HS-5 (cell line): ENCODE results near the gene FBN1.

Source experiments
- DNase-seq: peaks from one replicate; pipeline ENCODE4 v3.0.0-alpha.2; 2012; ENCODE audit warnings: low read depth

FBN1 gene

GRCh38 chr15:48396020-48396419, 249.5 kb downstream of the FBN1 start:
- DNase-seq, result no peak

- peak; percentile 67 for DNase-seq
Observed at GRCh38 chr15:48395521-48396011, 249.9 kb downstream of the FBN1 start.

GRCh38 chr15:48394970-48395369, 250.5 kb downstream of the FBN1 start:
- DNase-seq, result no peak

GRCh38 chr15:48393645-48394506, 251.6 kb downstream of the FBN1 start:
- no peak for DNase-seq

- DNase-seq, result no peak
Observed at GRCh38 chr15:48392356-48392755, 253.2 kb downstream of the FBN1 start.

- DNase-seq, result no peak
Observed at GRCh38 chr15:48391950-48392349, 253.6 kb downstream of the FBN1 start.

- DNase-seq, result no peak
Observed at GRCh38 chr15:48389691-48390143, 255.8 kb downstream of the FBN1 start.

- DNase-seq, result no peak
Observed at GRCh38 chr15:48388910-48389309, 256.6 kb downstream of the FBN1 start.

- DNase-seq, result no peak
Observed at GRCh38 chr15:48388016-48388851, 257.3 kb downstream of the FBN1 start.

- DNase-seq, result peak; percentile 97
Observed at GRCh38 chr15:48385031-48385830, 260.3 kb downstream of the FBN1 start.

GRCh38 chr15:48384616-48385015, 260.9 kb downstream of the FBN1 start:
- no peak for DNase-seq

GRCh38 chr15:48383031-48383430, 262.5 kb downstream of the FBN1 start:
- no peak for DNase-seq

GRCh38 chr15:48381861-48382260, 263.6 kb downstream of the FBN1 start:
- no peak for DNase-seq

GRCh38 chr15:48380198-48380597, 265.3 kb downstream of the FBN1 start:
- DNase-seq, result no peak

GRCh38 chr15:48375767-48376166, 269.7 kb downstream of the FBN1 start:
- no peak for DNase-seq

GRCh38 chr15:48374472-48374871, 271.0 kb downstream of the FBN1 start:
- no peak for DNase-seq

GRCh38 chr15:48373821-48374451, 271.6 kb downstream of the FBN1 start:
- no peak for DNase-seq

GRCh38 chr15:48371961-48372360, 273.5 kb downstream of the FBN1 start:
- no peak for DNase-seq

GRCh38 chr15:48371550-48371949, 274.0 kb downstream of the FBN1 start:
- no peak for DNase-seq

GRCh38 chr15:48370460-48370859, 275.0 kb downstream of the FBN1 start:
- no peak for DNase-seq

GRCh38 chr15:48367483-48367882, 278.0 kb downstream of the FBN1 start:
- DNase-seq, result no peak
